Activated CD4-positive, alpha-beta T cell treated with anti-CD3 and anti-CD28 coated beads, Interleukin-2, amount 50 U/mL, for 1 hour (primary cell): Measurements from ENCODE around the gene PIGU.

Source experiments
- DNase-seq: peaks from one replicate; pipeline ENCODE4 v3.0.0-alpha.2; 2020

Gene PIGU

DNA sequence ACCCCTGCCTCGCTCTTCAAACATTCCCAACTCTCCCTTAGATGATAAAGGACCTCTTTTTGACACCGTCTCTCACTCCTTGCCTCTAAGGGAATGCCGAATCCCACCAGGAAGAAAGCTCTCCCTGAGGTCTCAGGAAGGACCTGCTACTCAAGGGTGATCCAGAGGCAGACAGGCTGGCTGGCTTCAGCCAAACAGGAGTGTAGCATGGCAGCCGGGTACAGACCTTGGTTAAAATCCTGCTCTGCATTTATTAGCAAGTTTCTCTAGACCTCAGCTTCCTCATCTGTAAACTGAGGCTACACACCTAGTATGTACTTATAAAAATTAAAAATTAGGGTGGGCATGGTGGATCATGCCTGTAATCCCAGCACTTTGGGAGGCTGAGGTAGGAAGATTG lies 101.1 kb downstream of the PIGU start:
- DNase-seq: no peak

DNA sequence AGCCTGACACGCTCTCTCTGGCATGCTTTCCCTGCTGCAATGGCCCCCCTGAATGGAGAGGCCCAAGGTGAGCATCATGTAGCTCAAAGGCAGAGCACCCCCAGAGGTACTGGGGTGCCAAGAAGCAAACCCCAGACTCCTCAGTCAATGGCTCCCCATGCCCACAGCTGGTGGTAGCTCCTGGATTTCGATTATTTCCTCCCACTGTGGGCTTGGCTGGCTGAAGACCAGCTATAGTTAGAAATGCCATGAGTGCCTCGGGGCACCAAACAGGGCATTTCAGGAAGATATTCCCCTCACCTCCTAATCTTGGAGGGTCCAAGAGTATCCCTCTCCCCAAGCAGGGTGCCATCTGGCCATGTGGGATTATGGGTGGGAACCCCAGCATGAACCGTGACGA lies 101.6 kb downstream of the PIGU start:
- DNase-seq: no peak

DNA sequence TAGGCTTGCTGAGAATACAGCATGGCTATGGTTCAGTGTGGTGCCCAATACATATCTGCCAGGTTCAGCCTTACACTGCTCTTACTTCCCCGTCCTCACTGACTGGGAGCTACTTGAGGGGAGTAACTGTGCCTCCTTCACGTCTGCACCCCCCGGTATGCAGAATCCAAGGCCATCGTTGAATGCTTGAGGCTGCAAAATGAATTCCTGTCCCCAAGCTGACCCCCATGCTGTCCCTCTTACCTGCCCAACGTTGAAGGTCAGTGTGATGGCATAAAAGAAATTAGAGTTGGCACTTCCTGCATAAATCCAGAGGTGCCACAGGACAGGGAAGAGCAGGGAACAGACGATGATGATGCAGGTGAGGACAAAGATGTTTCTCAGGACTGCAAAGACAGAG lies 102.0 kb downstream of the PIGU start:
- DNase-seq: no peak

DNA sequence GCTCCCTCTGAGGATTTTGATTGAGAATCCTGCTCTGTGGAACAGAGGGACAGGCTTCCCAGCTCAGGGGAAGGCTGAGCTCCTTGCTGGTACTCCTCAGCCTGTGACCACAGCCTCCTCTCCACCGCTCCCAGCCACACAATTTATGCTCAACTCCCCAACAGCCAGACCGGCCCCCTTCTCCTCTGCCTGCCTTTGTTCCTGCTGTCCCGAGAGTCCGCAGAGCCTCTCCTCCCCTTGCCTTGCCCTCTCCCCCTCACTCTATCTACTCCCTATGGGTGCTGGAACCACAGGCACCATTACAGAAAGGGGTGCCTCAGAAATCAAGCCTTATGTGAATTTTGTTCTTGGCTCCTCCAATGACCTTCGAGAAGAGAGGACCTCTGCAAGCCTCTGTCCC lies 102.5 kb downstream of the PIGU start:
- no peak for DNase-seq

DNA sequence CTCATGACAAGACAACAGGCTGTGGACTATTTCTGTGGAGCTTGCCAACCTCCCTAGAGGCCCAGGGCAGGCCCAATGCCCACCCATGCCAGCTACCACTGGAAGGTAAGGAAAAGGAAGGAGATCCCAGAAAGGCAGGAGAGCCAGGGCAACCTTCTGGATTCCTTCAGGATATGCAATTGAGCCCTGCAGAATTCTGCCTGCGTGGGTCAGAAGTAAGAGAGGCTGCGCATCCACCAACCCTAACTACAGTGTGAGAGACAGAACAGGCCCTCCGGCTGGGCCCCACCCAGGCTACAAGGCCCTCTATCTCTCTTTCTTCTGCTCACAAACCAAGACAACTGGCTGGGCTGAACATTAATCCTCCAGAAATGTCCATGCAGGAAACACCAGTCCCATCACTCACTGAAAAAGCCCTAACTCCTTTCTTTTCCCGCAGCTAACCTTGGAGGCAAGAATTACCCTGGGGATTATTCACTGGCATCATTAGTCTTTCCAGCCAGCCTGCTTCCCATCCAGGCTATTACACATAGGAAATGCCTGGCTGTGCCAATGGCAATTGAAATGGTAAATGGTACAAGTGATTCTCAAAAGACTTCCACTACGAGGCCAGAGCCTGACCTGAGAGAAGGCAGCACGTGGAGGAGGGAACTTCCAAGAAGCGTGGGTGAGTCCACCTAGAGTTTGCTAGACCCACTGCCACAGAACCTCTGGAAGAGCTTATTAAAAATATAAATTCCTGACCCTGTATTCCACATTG lies 103.2 kb downstream of the PIGU start:
- DNase-seq: no peak

- no peak for DNase-seq
Measured at GRCh38 chr20:34571753-34572152, 105.1 kb downstream of the PIGU start.

DNA sequence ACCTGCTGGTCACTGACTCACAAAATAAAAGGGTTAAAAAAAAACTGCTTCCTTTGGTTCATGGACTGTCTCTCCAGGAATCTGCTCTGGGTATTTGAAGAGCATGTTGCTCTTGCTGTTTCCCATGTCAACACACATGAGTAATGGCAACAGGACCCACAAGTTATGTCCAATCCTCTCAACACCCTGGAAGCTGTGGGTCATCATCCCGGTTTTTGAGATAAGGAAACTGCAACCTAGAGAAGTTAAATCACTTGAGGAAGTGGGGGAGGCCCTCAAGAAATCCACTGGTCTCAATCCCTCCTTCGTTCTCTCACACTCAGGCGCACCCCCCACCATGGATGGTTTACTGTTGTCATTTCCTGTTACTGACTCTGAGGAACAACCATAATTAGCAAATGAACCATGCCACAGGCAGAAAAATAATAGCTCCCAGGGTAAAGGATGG lies 106.0 kb downstream of the PIGU start:
- no peak for DNase-seq

GRCh38 chr20:34569598-34569997 lies 107.3 kb downstream of the PIGU start:
- no peak for DNase-seq

- no peak for DNase-seq
Measured at GRCh38 chr20:34567892-34568865, 108.7 kb downstream of the PIGU start.

GRCh38 chr20:34566978-34567891 lies 109.7 kb downstream of the PIGU start:
- no peak for DNase-seq

GRCh38 chr20:34564833-34565232 lies 112.1 kb downstream of the PIGU start:
- no peak for DNase-seq

- DNase-seq: no peak
Measured at GRCh38 chr20:34562641-34563040, 114.3 kb downstream of the PIGU start.

DNA sequence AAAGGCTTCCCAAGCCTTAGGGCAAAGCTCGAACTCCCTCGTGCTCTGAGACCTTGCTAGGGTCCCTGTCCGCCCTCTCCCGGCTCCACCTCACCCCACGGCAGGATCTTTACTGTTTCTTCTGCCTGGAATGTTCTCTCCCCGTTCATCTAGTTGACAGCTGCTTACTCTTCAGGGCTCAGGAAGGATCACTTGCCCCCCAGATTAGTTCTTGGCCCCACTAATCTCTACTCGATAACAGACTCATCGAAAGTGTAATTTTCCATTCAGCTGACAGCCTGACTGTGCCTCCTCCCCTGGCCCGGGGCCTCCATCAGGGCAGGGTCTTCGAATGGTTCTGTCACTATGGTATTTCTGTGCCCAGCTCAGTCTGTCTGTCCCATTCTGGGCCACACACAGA lies 115.2 kb downstream of the PIGU start:
- no peak for DNase-seq

GRCh38 chr20:34560614-34561013 lies 116.3 kb downstream of the PIGU start:
- DNase-seq: no peak

DNA sequence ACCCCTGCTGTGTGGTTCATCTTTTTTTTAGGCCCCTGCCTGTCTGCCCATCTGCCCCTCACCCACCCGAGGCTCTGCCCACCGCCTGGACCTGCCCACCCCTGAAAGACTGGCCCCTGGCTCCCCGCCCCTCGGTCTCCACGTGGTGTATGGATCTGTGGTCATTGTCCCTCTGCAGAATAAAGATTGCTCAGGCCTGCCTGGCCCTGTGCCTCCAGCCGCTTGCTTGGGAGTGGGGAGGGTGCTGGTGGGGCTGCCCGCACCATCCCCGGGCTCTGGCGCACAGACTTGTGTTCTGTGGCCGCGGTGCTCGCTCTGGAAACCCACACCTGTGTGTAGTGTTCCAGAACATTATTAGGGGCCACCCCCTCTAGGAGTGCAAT lies 116.8 kb downstream of the PIGU start:
- DNase-seq: no peak

DNA sequence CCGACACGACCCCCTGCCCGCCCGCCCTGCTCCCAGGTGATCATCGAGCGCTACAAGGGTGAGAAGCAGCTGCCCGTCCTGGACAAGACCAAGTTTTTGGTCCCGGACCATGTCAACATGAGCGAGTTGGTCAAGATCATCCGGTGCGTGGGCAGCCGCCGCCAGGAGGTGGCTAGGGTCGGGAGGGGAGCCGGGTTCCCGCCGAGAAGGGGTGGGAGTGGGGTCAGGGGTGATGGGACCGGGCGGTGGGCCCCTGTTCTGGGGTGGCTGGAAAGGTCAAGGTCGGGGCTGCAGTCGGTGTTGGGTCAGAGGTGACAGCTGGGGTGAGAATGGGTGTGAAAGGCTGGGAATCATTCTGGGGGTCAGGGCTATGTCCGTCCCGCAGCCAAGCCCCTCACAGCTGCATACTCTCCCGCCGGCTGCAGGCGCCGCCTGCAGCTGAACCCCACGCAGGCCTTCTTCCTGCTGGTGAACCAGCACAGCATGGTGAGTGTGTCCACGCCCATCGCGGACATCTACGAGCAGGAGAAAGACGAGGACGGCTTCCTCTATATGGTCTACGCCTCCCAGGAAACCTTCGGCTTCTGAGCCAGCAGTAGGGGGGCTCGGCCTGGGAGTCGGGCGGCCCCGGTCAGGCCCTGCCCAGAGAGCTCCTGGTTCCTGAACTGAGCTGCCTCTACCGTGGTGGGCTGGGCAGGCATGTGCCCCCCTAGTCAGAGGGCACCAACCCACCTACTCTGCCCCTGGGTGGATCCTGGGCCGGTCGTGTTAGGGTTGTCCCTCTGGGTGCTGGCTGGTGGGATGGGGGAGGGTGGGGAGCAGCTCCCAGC lies 117.4 kb downstream of the PIGU start:
- no peak for DNase-seq

GRCh38 chr20:34558320-34559218 lies 118.3 kb downstream of the PIGU start, which contains the start of gene MAP1LC3A:
MAP1LC3A (plus strand) TSS chr20:34558718; CDS start chr20:34558869, 151 bp downstream.
- peak; percentile 96 for DNase-seq

GRCh38 chr20:34557936-34558319 lies 119.0 kb downstream of the PIGU start:
- no peak for DNase-seq

DNA sequence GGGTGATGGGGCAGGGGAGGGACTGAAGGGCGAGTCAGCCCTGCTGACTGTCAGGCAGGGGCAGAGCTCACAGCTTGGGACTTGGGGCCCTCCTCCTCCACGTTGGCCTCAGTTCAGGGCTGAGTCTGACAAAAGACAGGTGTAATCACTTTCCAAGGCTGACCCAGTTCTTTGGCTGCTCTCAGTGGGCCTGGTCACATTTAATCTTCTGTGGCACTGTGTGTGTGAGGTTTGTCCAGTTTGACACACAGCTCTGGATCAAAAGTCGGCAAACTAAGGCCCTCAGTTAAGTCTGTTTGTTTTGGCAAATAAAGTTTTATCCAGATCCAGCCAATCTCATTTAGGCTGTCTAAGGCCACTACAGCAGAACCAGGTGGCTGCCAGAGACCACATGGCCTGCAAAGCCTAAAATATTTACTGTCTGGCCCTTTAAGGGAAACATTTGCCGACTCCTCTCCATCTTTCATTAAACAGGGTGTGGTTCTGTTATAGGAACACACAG lies 123.5 kb downstream of the PIGU start:
- DNase-seq: no peak

- no peak for DNase-seq
Measured at GRCh38 chr20:34552569-34552968, 124.3 kb downstream of the PIGU start.

GRCh38 chr20:34549929-34550305 lies 127.0 kb downstream of the PIGU start:
- no peak for DNase-seq
